Activated naive CD4-positive, alpha-beta T cell treated with anti-CD3 and anti-CD28 coated beads, Interleukin-2, amount 50 U/mL, for 16 hours (primary cell): ENCODE data around the gene RNASE9.
"Not testable (repeated sequence)": the region's sequence is repeated elsewhere in the genome, so short reads cannot be mapped to it uniquely, and the experiment has no call there.

Experiments
- DNase-seq: peaks from one replicate; pipeline ENCODE4 v3.0.0-alpha.2; 2020

RNASE9 gene

DNA sequence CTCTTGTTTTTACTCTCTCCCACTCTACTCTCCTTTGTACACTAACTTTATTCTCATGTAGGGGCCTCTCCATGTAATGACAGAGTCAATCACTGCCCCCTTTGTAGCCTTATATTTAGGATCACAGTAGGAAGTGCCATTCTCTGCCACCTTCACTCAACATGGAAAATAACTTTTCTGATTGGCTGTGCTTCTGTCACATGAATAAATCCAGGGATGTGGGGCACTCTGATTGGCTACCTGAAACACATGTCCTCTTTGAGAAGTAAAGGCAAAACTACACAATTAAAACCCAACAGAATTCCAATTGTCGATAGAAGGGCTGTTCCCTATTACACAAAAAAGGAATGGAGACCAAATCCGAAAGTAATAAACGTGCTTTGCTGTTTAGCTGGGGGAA lies at the start of gene RNASE9:
Gene RNASE9 (minus strand): TSS at position 87 of the 400 bp plus-strand sequence.
- DNase-seq = no peak

DNA sequence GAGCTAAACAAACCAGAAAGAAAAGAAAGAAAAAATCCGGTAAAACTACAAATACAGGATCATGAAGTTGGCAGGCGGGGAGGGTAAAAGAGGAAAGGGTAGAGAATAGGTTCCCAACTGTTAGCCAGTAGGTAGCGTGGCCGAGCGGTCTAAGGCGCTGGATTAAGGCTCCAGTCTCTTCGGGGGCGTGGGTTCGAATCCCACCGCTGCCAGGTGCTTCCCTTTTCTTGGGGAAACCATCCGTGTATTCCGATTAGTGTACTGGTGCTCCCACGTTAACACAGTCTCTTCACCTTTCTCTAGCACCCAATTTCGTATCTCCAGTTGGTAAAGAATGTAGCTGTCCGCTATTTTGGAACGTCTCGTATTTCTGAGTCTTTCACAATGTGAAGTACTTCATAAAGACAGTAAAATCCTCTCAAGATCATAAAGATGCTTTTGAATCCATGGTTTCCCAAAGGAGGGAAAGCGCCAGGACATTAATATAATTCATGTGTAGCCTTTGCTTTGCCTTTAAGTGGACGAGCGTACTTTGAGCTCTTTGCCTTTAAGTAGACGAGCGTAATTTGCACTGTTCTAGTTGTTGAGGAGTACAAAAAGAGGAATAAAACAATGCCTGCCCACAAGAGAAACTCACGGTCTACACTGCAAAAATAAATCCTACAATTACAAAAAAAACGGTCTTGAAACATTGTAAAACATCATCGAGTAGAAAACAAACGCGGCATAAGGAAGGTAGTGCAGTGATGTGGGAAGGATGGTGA lies 49.3 kb upstream of the RNASE9 start:
- peak; percentile 71 for DNase-seq

DNA sequence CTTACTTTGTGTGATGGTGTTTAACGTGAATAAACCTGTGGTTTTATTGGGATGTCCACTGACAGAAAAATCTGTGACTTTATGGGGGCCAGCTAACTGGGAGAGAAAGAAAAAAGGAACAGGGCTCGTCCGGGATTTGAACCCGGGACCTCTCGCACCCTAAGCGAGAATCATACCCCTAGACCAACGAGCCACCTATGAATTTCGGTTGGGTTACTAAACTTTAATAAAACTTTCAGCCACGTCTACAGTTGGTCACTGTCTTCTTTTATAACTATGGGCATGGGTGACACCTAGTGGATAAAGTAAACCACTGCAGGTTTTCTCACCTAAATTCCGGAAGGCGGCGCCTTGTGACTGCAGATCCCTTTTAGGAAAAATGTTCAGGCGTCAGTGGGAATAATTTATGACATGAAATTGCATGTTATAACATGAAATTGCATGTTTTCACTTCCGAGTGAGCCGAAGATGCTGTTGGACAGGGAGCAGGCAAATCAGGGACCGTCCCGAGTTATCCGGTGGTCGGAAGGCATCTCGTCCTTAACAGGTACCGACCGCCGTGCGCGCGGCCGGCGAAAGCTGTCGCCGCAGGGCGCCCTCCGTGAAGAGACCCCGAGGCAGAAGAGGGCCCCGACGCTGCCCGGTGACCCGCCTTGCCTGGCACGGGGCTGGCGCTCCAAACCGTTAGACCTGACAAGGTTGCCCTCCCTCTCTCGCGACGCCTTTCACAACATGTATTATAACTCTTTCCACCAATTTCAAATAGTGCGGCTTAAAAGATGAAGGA lies 48.6 kb upstream of the RNASE9 start:
- DNase-seq = peak; percentile 48

DNA sequence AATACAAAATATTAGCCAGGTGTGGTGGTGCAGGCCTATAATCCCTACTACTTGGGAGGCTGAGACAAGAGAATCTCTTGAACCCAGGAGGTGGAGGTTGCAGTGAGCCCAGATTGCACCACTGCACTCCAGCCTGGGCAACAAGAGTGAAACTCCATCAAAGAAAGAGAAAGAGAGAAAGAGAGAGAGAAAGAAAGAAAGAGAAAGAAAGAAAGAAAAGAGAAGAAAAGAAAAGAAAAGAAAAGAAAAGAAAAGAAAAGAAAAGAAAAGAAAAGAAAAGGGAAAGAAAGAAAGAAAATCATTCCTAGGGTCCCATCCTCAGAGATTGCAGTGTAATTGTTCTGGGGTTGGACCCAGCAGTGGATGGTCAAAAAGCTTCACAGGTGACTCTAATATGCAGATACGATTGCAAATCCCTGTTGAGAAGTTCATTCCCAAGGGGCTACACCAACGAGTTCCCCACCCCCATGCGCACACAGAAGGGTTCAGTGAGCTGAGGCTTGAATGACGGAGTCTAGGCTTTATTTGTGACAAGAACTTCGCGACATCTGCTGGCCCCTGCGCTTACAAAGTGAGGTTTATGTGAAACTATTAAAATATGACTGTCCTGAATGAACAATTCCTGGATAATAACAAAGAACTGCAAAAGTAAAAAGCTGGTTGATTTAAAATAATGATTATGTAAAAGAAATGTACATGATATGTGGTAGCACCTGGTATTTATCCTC lies 47.7 kb upstream of the RNASE9 start:
- DNase-seq = no peak

DNA sequence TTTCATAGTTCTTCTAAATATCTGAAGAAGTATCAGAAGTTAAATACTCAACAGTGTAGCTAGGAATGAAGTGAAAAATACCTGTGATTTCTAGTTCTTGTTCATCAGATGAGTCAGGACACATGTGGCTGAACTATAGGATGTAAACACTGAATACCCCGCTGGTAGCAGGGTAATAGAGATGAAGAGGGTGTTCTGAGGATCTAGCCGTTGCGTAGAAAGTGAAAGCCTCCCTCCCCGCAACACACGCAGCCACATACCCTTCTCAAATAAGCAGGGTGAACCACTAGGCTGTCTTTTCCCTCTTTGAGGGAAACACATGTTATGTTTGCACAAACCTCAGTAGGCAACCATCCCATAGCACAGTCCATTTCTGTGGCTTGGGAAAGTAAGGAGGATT lies 46.8 kb upstream of the RNASE9 start:
- no peak for DNase-seq

DNA sequence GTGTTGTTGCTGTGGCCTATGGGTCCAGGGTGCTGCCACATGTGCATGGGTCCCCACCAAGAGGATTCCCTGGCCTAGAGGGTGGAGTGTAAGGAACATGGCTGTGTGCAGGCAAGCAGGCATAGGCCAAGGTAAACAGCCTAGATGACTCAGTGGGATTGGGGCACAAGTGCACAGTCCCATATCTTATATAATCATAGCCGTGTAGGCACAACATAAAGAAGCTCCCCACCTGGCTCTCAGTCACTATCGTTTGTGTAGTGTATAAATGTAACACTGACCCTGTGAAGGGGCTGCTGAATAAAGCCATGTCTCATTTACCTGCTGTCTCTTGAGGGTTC lies 46.0 kb upstream of the RNASE9 start:
- no peak for DNase-seq

DNA sequence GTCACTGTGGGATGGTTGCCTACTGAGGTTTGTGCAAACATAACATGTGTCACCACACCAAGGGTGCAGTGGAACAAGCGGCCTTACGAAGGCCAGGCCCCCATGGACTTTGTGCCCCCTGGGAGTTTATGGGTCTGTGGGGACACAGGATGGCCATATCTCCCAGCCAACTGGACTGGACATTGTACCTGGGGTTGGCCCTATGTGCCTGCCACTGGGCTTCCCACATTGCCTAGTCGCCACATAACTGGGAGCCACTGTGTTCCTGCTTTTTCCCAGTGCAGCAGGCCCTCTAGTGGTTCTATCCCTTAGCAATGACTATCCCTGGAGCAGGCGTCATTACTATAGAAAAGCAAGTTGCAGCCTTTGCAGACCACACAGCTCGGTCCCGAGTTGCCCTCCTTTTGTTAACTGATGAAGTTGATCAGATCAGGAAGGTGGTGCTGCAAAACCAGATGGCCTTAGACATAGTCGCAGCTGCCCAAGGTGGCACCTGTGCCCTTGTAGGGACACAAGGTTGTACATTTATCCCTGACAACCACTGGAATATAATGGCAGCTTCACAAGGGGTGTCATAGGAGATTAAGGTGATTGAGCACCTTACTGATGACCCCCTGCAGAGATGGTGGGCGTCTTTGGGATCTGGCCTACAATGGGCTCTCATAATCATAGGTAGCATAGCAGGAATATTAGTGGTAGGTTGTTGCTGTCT lies 45.5 kb upstream of the RNASE9 start:
- no peak for DNase-seq

DNA sequence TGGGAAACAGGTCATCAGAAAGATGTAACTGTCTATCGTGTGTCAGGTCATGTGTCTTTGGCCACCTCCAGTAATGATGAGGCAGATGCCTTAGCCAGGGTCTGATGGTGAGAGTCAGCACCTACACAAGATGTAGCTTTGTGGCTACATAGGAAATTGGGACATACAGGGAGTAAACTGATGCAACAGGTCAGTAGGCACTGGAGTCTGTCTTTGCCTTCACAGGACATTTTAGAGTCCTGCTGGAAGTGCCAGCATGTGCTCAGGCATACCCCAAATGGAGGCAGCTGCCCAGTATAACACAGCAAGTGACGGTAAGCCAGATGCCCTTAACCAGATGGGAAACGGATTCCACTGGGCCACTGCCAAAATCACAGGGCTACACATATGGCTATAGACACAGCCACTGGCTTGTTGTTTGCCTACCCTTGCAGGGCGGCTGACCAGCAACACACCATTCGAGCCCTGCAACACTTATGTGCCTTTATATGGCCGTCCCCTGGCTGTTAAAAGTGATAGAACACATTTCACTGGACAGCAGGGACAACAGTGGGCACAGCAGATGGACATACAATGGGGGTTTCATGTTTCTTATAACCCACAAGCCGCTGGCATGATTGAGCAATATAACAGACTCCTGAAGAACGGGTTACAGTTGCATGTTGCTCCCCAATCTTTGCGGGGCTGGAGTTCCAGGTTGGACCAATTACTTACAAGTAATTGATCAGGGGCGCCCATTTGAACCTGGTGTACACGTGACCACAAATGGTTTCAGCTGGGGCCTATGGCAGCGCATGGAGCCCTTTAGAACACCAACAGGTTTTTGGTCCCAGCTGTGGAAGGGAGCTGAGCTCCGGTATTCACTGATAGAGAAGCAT lies 43.2 kb upstream of the RNASE9 start:
- DNase-seq = no peak

DNA sequence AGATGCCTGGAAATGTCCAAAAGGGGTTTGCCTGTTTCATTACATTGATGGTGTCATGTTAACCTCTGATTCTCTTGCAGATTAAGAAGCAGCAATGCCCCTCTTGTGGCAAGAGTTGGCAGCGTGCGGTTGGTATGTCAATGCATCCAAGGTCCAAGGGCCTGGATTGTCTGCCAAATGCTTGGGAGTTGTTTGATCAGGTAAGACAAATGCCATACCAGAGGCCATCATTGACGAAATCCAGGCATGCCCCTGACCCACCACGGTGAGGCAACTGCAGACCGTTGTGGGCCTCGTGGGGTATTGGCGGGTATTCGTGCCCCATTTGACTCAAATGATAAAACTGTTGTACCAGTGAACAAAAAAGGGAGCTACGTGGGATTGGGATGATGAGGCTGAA lies 41.7 kb upstream of the RNASE9 start:
- no peak for DNase-seq

DNA sequence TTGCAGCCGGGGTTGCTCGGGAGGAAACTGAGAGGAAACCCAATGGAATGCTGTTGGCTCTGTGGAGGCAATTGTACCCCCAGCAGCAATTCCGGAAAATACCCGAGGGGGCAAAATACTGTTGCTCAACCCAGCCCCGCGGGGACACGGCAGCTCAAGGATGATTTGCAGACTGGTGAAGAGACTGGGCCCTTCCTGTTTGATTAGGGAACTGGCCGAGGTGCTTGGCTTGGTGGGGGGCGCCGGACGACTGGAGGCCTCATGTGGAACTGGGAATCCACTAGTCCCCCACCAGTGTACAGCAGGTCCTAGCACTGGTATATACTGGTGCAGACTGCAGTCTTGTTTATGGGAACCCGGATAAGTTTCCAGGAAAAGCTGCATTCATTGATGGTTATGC lies 40.7 kb upstream of the RNASE9 start:
- no peak for DNase-seq

DNA sequence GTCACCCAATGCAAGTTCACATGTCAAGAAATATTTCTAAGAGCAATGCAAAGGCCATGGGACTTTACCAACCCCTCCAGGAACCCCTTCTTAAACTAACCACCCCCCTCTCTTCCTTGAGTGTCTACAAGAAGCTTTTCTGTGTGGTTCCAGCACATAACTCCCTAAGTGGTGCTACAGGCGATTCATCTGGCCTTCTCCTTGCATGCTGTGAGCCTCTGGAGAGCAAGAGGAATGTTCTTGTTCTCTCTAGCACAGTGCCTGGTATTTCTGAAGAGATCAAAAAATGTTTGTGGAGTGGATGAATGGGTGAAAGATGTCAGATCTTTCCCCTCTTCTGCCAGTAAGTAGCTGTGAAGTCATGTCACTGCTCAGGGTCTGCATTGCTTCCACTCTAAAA lies 36.3 kb upstream of the RNASE9 start:
- DNase-seq = no peak

DNA sequence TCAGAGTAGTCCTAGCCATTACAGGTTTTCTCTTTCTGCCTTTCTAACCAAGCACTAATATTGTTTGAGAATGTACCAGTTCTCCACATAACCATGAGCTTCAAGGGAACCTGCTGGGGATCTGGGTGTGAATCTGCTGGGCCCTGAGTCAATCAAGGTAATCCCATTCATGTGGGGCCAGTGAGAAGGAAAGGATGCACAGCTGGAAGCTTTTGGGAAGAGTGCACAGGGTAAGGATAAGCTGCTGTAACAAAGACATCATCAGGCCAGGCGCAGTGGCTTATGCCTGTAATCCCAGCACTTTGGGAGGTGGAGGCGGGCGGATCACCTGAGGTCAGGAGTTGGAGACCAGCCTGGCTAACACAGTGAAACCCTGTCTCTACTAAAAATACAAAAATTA lies 34.9 kb upstream of the RNASE9 start:
- not testable (repeated sequence) for DNase-seq

DNA sequence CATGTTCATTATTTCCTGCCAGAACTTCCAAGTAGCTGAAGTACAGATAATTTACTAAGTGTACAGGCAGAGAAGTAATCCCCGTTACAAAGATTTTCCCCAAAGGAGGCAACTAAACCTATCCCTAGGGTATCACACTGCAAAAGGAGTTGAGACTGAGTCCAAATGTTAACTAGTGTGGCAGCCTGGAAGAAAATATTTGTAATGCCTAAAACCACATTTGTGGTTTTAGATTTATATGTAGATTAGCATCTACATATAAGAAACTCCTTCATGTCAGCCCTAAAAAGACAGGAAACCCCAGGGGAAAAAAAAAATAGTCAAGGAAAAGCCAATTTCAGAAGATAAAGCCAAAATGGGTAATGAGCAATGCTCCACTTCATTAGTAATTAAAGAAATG lies 31.7 kb upstream of the RNASE9 start:
- DNase-seq = no peak

DNA sequence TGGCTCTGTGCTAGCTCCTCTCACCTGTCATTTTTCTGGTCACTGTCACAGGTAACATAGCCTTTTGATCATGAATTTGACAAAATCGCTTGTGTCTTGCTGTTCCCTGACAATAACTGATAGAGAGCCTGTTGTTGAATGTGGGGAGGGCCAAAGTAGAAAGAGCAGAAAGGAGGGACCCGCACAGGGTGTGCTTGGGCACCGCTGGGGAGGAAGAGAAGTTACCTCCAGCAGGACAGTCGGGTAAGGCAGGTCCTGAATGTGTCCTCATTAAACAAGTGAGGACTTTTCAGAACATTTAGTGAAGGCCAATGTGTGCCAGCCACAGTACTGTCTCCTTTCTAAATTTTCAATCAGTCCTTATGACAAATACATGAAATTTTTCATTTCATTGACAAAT lies 30.4 kb upstream of the RNASE9 start, which contains the start of gene RNASE12:
Gene RNASE12 (minus strand): TSS at position 142 of the 400 bp plus-strand sequence. CDS start 653 bp downstream, outside the sequence.
- DNase-seq = no peak

DNA sequence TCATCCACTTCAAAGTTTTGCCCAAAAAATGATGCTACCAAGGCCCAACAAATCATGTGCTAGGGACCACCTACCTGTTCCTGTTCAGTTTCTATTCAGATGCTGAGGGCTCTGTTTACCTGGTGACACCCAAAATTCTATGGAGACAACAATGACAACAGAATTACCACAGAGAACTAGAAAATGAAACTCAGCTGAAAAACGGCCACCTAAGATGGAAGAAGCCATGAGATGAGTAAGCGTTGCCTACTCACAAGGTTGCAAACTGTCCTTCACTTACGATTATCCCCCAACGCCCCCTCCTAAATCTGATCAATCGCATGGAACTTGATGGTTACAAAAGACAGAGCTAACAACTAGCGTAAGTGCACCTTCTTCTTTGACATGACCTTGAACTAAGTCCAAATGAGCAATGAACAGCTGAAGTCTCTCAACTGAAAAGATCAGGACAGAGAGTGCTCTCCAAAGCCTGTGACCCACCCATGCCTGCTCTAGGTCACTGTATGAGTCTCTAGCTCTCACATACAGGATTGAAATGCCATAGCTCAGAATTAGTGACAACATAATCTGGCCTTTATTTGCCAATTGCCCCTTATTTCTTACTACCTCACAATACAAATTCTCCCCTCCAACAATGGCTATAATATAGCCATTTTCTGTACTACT lies 26.8 kb upstream of the RNASE9 start, which contains the start of gene RNASE11:
Gene RNASE11 (minus strand): TSS at position 513 of the 666 bp plus-strand sequence.
- no peak for DNase-seq

DNA sequence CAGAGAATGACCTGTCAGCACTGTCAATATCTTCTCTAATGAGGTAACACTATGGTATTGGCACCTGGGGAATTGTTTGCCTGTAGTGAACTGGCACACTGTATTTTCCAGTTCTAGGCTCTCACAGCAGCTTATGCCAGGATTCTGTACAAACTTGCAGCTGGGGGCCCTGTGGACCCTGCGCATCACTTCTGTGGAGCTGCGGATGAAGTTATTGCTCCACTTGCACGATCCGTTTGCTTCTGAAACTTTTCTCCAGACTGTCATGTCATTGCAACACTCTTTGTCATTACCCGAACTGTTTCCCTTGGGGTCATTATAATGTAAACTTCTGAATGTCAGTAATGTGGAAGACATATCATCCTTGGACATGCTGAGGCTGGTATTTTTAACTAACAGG lies 23.1 kb upstream of the RNASE9 start:
- DNase-seq = no peak

DNA sequence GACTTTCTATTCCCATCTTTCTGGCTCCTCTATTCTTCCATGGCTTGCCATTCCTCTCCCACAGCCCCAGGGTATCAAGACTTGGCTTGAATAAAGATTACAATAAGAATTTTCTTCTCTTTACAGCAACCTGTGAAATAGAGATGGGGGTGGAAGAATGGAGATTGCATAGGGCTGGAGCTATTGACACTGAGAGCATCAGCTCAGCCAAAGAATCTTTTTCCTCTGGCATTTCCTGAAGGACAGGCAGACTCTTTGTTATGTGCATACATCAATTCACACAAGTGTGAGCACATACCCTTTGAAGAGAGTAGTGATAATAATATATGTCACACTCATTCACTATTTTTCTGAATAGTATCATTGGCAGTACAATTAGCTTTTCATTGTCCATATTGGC lies 22.3 kb upstream of the RNASE9 start:
- DNase-seq = no peak

DNA sequence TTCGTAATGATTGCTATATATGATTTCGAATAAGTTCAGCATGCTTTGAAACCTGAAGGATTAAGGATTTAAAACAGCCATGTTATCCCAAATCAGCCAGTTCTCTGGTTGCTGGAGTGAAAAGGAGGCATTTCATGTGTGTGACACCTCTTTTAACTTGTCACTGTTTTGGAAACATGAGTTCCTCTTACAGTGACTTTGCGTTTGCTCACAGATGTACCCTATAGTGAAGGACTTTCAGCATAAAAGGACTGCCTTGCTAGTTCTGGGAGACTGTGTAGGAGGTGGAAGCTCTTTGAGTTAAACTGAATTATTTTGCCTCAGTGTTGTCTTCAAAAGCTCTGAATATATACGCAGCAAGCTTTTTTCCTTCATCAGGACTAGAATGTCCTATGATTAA lies 19.4 kb upstream of the RNASE9 start:
- no peak for DNase-seq

DNA sequence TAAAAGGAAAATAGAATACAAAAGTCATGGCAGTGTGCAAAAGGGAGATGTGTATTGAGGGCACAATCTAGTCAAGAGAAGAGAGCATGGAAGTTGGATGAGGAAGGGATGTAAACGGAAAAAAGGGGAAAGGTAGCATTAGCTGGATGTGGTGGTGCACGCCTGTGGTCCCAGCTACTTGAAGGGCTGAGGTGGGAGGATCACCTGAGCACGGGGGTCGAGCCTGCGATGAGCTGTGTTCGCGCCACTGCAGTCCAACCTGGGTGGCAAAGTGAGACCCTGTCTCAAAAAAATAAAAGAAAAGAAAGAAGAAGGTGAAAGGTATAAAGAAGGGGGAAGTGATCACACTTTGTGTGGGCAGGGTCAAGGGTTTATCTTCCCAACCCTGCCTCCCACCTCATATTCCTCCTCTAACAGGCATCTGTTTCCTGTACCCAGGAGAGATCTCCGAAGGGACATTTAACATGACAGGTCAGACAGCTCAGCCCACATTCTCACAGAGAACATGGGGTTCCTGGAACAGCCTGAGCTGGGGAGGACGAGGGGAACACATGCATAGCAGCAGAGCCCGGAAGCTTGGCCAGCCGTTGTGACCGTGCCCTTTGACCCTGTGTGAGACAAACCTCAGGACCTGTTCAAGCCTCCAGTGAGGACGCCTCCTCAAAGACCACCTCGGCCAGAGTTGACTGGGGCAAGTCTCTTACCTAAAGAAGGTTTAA lies 18.1 kb upstream of the RNASE9 start:
- no peak for DNase-seq

DNA sequence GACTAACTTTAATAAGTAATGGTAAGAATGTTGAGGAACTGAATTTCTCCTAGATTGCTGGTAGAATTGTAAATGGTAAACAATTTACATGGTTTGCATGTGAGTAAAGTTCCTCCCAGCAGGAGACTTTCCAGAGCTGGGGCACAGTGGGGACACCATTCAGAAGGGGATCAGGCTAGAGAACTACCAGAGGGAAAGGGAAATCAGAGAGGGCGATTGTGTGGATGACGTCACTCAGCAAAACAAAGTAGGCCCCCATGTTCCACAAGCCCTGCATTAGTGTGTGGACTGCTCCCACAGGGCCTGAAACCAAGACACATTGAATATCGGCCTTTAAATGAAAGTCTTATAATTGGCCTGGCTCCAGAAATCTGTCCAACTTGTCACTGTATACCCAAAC lies 17.5 kb upstream of the RNASE9 start:
- no peak for DNase-seq
